Activated T-cell treated with anti-CD3 and anti-CD28 coated beads, Interleukin-2, amount 50 U/mL, for 4 hours (primary cell): ENCODE data around the gene CXorf51B. TPM values are rescaled to one million over a fixed set of nuclear protein-coding genes. Genes with fewer than 3 reads are reported as not detected.
"Not testable (repeated sequence)": the region's sequence is repeated elsewhere in the genome, so short reads cannot be mapped to it uniquely, and the experiment has no call there.

ENCODE experiments used
- ATAC-seq, 2 donors: fragments of 200-7000 bp; cut with Tn5 transposase; one replicate each; pipeline ENCODE4 v1.10.0; 2021
- DNase-seq: peaks from one replicate; pipeline ENCODE4 v3.0.0-alpha.2; 2020
- H3K27me3 Mint-ChIP-seq: one replicate; pipeline ENCODE4 v1.8.0; 2021; ENCODE audit warnings: low read depth, mixed read lengths
- H3K36me3 Mint-ChIP-seq: one replicate; pipeline ENCODE4 v1.8.0; 2022; ENCODE audit warnings: mixed read lengths; ENCODE audit not compliant: insufficient read depth
- H3K4me1 Mint-ChIP-seq: one replicate; pipeline ENCODE4 v1.8.0; 2021; ENCODE audit warnings: low read depth, mixed read lengths
- H3K4me3 Mint-ChIP-seq: one replicate; pipeline ENCODE4 v1.8.0; 2021; ENCODE audit warnings: mild to moderate bottlenecking, moderate library complexity, mixed read lengths
- H3K9me3 Mint-ChIP-seq: one replicate; pipeline ENCODE4 v1.8.0; 2021; ENCODE audit warnings: mixed read lengths
- total RNA-seq, 3 donors: library from RNA; stranded (reverse); gene quantifications; one replicate each; pipeline ENCODE4 v1.2.1, GENCODE V29; 2021

Gene CXorf51B
- total RNA-seq, result not detected

- DNase-seq, H3K9me3 Mint-ChIP-seq, H3K27me3 Mint-ChIP-seq, H3K36me3 Mint-ChIP-seq, ATAC-seq, H3K4me3 Mint-ChIP-seq, H3K4me1 Mint-ChIP-seq: not testable (repeated sequence)
Measured at GRCh38 chrX:146809471-146809870, at the start of gene CXorf51B. TSS of gene CXorf51B (plus strand) at chrX:146809771. CDS start at chrX:146809792, 21 bp downstream.

GRCh38 chrX:146814644-146815043 lies 5.1 kb downstream of the CXorf51B start, which contains the start of gene CXorf51A:
TSS of gene CXorf51A (minus strand) at chrX:146814744. CDS start at chrX:146814723, 21 bp downstream.
- not testable (repeated sequence) for DNase-seq, H3K4me1 Mint-ChIP-seq, H3K27me3 Mint-ChIP-seq, H3K36me3 Mint-ChIP-seq, H3K4me3 Mint-ChIP-seq, ATAC-seq, H3K9me3 Mint-ChIP-seq

DNA sequence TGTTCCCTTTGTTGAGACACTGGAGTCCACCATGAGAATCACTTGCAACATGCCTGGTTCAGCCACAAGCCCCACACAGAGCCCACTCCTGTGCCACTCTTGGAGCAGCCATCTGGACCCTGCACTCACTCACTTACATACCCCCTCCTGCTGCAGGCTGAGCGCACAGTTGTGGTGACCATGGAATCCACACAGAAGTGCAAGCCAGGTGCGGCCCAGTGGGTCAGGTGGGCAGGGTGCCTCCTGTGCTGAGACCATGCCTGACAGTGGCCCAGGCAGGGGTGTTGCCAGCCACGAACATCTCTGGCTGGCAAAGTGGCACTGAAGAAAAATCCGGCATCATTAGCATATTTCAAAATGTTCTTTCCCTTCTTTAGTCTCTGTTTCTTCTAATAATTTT lies 22.4 kb downstream of the CXorf51B start:
- Mint-ChIP-seq H3K9me3 (no peaks in the 10 kb centered on the region), H3K27me3 (no peaks in the 10 kb centered on the region), H3K36me3 (no peaks in the 10 kb centered on the region), H3K4me3 (no peak overlapping the region), H3K4me1 (no peaks in the 10 kb centered on the region)
- DNase-seq, result no peak
- no peak for ATAC-seq

DNA sequence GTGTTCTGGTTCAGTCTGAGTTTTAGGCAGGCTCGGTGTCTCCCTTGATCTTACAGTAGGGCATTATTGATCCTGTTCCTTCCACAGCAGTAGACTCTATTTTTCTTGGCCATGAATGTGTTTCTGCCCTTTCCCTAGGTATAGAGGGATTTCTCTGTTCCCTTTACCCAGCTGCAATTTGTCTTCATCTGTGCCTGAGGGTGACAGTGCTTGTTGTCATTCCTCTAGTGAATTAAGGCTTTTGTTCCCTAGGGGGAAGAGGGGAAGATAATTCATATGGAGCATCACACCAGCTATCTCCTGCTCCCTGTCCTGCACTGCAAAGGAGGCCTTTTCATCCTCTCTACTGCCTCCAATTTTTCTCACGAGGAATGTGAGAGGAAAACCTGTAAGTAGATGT lies 44.7 kb downstream of the CXorf51B start:
- no peaks in the 10 kb centered on the region for H3K4me1 Mint-ChIP-seq
- peaks cover 5% of the 10 kb centered on the region for H3K9me3 Mint-ChIP-seq
- DNase-seq (no peak), ATAC-seq (no peak)
- H3K36me3 Mint-ChIP-seq, result no peaks in the 10 kb centered on the region
- no peaks in the 10 kb centered on the region for H3K27me3 Mint-ChIP-seq
- H3K4me3 Mint-ChIP-seq, result no peak overlapping the region

Other genes with a start within 250 kb of the CXorf51B start
- not detected for gene CXorf51A, start 5.0 kb downstream of the CXorf51B start, total RNA-seq